Thyroid gland (tissue), 4 donors: ENCODE results near the gene WDFY1.
A peak's percentile ranks its signal among the peaks of the same experiment; 100 is the strongest.

Experiments
- POLR2A ChIP-seq, 2 donors: fragments of 450-650 bp; IDR thresholded peaks; one replicate each; pipeline ENCODE4 v1.6.1; 2017; ENCODE audit warnings: antibody characterized with exemption in 2 of 2, mild to moderate bottlenecking in 2 of 2, moderate library complexity in 1 of 2
- TF ChIP-seq, protein P1 (sequence below), 6 experiments: fragments of 200-600 bp in 3 of 6; fragments of 450-650 bp in 3 of 6; sonication (generic) in 3 of 6; IDR thresholded peaks; one replicate each; pipeline ENCODE4 v1.5.1; 2016 to 2019; ENCODE audit warnings: antibody characterized with exemption in 6 of 6, mild to moderate bottlenecking in 2 of 6, inconsistent platforms in 1 of 6, moderate library complexity in 1 of 6

DNA sequence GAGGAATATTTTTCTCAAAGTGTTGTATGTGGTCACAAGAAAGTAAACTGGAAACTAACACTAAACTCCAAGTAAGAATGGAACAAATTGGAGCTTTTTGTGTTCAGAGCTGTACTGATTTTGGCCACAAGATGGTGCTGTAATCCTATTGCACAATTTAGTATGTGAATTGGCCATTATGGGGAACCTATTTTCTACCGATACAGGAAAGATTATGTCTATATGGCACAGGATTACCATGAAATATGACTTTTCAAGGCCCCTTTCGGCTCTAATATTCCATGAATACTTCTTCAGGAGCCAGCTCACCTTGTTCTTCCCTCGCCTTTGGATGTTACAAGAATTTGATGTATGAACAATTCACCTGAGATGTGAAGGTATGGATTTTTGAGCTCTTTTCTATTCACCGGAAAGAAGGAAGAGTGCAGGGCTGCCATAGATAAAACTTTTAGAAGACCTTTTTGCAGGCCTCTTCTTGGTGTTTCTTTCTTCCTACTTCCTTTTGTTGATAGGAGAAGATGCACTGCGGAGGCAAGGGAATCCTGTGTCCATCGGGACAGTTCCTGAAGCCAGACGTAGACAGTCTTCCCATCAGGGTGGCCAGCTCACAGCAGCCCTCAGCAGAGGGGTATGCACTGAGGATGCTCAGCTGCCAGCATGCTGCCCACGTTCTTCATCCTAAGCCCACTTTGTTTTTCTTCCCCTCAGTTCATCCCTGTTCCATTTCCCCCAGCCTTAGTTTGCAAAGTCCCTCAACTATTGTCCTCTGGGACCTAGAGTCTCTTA, 25.4 kb upstream of the WDFY1 start:
- TF ChIP-seq, protein P1, sequence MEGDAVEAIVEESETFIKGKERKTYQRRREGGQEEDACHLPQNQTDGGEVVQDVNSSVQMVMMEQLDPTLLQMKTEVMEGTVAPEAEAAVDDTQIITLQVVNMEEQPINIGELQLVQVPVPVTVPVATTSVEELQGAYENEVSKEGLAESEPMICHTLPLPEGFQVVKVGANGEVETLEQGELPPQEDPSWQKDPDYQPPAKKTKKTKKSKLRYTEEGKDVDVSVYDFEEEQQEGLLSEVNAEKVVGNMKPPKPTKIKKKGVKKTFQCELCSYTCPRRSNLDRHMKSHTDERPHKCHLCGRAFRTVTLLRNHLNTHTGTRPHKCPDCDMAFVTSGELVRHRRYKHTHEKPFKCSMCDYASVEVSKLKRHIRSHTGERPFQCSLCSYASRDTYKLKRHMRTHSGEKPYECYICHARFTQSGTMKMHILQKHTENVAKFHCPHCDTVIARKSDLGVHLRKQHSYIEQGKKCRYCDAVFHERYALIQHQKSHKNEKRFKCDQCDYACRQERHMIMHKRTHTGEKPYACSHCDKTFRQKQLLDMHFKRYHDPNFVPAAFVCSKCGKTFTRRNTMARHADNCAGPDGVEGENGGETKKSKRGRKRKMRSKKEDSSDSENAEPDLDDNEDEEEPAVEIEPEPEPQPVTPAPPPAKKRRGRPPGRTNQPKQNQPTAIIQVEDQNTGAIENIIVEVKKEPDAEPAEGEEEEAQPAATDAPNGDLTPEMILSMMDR (IDR thresholded peaks at IDR 0.05), result peak; percentile 84 to 96 (median 92)
- no peak for TF ChIP-seq POLR2A (IDR thresholded peaks at IDR 0.05)
